HG03571 (cell line): ENCODE measurements around the gene RTN4IP1.
A peak's percentile ranks its signal among the peaks of the same experiment; 100 is the strongest.
"Not testable (repeated sequence)": the region's sequence is repeated elsewhere in the genome, so short reads cannot be mapped to it uniquely, and the experiment has no call there.

Source experiments
- ATAC-seq: cut with Tn5 transposase; IDR thresholded peaks from one replicate; pipeline ENCODE4 v1.9.1; 2021; ENCODE audit not compliant: unreplicated experiment

The RTN4IP1 gene

GRCh38 chr6:106628658-106629102 lies 618 bp downstream of the RTN4IP1 start:
- no peak for ATAC-seq

GRCh38 chr6:106627760-106628159 lies 1.5 kb downstream of the RTN4IP1 start:
- ATAC-seq, result not testable (repeated sequence)

GRCh38 chr6:106626485-106626884 lies 2.8 kb downstream of the RTN4IP1 start:
- peak; percentile 46 for ATAC-seq

GRCh38 chr6:106623039-106623438 lies 6.3 kb downstream of the RTN4IP1 start:
- no peak for ATAC-seq

- no peak for ATAC-seq
These were observed 6.9 kb downstream of the RTN4IP1 start for GRCh38 chr6:106622412-106622811.

GRCh38 chr6:106620931-106621672 lies 8.2 kb downstream of the RTN4IP1 start:
- no peak for ATAC-seq

GRCh38 chr6:106619223-106619622 lies 10.1 kb downstream of the RTN4IP1 start:
- ATAC-seq, result no peak

- ATAC-seq, result no peak
These were observed 11.0 kb downstream of the RTN4IP1 start for GRCh38 chr6:106618324-106618723.

GRCh38 chr6:106617857-106618256 lies 11.4 kb downstream of the RTN4IP1 start:
- ATAC-seq, result no peak

- ATAC-seq, result peak; percentile 94
These were observed 12.0 kb downstream of the RTN4IP1 start for GRCh38 chr6:106617302-106617701.

- no peak for ATAC-seq
These were observed 14.6 kb downstream of the RTN4IP1 start for GRCh38 chr6:106614592-106615257.

- no peak for ATAC-seq
These were observed 15.1 kb downstream of the RTN4IP1 start for GRCh38 chr6:106614166-106614565.

- no peak for ATAC-seq
These were observed 15.7 kb downstream of the RTN4IP1 start for GRCh38 chr6:106613590-106613989.

GRCh38 chr6:106612671-106613416 lies 16.5 kb downstream of the RTN4IP1 start:
- ATAC-seq, result no peak

GRCh38 chr6:106611030-106611429 lies 18.3 kb downstream of the RTN4IP1 start:
- ATAC-seq, result no peak

- ATAC-seq, result no peak
These were observed 19.6 kb downstream of the RTN4IP1 start for GRCh38 chr6:106609699-106610098.

- ATAC-seq, result peak; percentile 68
These were observed 21.1 kb downstream of the RTN4IP1 start for GRCh38 chr6:106608080-106608668.

- no peak for ATAC-seq
These were observed 29.0 kb downstream of the RTN4IP1 start for GRCh38 chr6:106600329-106600728.

- ATAC-seq, result no peak
These were observed 29.9 kb downstream of the RTN4IP1 start for GRCh38 chr6:106599440-106599839.

- ATAC-seq, result no peak
These were observed 38.0 kb downstream of the RTN4IP1 start for GRCh38 chr6:106591111-106591825.

- not testable (repeated sequence) for ATAC-seq
These were observed 40.4 kb downstream of the RTN4IP1 start for GRCh38 chr6:106588937-106589336.
